ENCODE measurements around the gene DMRT2.

The DMRT2 gene

GRCh38 chr9:1096155-1096964 lies 46.2 kb downstream of the DMRT2 start:
- DNase-seq = no peak

DNA sequence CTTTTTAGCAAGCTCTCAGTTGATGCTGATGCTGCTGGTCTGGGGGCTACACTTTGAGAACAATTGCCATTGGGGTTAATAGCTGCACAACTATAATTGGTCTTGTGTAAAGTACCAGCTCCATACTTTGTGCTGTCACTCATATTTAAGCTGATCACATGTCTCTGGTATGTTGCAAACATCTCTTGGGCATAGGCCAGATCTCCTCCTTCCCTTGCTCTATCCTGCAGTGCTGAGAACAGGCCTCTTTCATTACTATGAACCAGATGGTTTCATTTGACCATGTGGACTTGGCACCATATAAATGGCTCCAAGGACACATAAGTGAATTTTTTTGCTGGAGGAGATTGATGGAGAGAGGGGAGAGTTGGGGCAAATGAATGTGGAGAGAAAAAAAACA lies 48.4 kb downstream of the DMRT2 start:
- no peak for DNase-seq

- no peak for DNase-seq
These were observed 50.0 kb downstream of the DMRT2 start for GRCh38 chr9:1100201-1100600.

DNA sequence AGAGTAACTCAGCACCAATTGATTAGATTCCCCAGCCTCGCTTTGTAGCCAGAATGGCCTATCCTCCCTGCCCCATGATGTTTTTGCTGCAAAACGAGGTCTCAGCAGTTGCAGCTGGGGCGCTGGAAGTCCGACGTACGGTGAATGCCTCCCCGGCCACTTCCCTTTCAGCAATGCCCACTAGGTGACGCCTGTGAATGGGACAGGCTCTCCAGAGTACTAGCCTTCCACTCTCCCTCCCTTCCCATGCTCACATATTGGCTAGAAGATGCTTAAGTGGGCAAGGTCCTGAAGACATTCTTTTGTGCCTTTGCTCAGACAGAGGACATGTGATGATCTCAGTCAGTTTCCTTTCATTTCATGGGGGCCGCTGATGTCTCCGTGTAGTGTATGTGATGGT lies 50.8 kb downstream of the DMRT2 start:
- DNase-seq = no peak

- no peak for DNase-seq
These were observed 51.9 kb downstream of the DMRT2 start for GRCh38 chr9:1101846-1102641.

- DNase-seq = no peak
These were observed 52.4 kb downstream of the DMRT2 start for GRCh38 chr9:1102642-1102970.

All from NCI-H146 (cell line).